GM06990 (cell line): ENCODE results near the gene ASB2.
A peak's percentile ranks its signal among the peaks of the same experiment; 100 is the strongest.

Experiments used
- DNase-seq: peaks from one replicate; pipeline ENCODE4 v3.0.0-alpha.2; 2011; ENCODE audit not compliant: insufficient read length; ENCODE audit errors: extremely low read depth
- H3K27me3 ChIP-seq: replicated peaks from 2 replicates; pipeline ENCODE4 v1.6.0; 2011; ENCODE audit warnings: low read length; ENCODE audit not compliant: control insufficient read depth, insufficient read depth
- H3K36me3 ChIP-seq: 2 replicates; pipeline ENCODE4 v1.5.1; 2011; ENCODE audit warnings: low read length; ENCODE audit not compliant: control insufficient read depth, insufficient read depth
- H3K4me3 ChIP-seq: replicated peaks from 2 replicates; pipeline ENCODE4 v1.5.1; 2011; ENCODE audit warnings: low read depth, mild to moderate bottlenecking, control low read depth, low read length
- TF ChIP-seq, protein P1 (sequence below): IDR thresholded peaks from 2 replicates; pipeline ENCODE4 v1.5.1; 2011; ENCODE audit warnings: low read length, control low read depth, mild to moderate bottlenecking, inconsistent platforms; ENCODE audit not compliant: insufficient read depth, poor library complexity, severe bottlenecking

Gene ASB2

DNA sequence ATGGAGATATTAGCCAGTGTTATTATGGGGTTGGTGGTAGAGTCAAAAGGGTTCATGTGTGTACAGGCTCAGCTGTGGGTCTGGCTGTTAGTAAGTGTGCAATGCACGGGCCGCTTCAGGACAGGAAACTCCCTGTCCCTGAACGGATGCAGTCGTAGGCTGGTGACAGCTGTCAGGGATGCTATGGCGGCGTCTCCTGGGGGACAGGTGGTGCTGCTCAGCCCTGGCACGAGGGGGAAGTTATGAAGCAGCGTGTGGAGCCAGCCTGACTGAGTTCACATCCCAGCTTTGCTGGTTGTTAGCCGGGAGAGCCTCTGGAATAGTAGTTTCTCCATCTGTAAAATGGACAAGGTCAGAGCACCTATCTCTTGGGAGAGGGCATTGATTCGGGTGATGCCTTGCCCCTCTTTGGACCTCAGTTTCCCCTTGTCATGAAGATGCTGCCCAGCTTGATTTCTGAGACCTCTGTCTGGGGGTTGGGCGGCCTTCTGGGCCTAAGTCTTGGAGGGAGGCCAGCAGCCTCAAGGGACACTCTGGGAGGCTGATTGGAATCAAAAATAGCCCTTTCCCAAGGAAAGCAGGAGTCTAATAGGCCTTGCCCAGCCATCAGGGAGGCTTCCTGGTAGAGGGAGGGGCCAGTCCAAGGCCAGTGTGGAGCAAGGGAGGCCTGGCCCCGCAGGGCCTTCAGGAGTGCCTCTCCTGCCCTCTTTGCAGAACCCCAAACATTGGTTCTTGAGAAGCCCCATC is 7.1 kb downstream of the ASB2 start:
- TF ChIP-seq, protein P1, sequence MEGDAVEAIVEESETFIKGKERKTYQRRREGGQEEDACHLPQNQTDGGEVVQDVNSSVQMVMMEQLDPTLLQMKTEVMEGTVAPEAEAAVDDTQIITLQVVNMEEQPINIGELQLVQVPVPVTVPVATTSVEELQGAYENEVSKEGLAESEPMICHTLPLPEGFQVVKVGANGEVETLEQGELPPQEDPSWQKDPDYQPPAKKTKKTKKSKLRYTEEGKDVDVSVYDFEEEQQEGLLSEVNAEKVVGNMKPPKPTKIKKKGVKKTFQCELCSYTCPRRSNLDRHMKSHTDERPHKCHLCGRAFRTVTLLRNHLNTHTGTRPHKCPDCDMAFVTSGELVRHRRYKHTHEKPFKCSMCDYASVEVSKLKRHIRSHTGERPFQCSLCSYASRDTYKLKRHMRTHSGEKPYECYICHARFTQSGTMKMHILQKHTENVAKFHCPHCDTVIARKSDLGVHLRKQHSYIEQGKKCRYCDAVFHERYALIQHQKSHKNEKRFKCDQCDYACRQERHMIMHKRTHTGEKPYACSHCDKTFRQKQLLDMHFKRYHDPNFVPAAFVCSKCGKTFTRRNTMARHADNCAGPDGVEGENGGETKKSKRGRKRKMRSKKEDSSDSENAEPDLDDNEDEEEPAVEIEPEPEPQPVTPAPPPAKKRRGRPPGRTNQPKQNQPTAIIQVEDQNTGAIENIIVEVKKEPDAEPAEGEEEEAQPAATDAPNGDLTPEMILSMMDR, result no peak
- Histone ChIP-seq H3K36me3 (no peaks in the 10 kb centered on the region), H3K27me3 (no peaks in the 10 kb centered on the region), H3K4me3 (no peak overlapping the region)
- peak; percentile 63 for DNase-seq

DNA sequence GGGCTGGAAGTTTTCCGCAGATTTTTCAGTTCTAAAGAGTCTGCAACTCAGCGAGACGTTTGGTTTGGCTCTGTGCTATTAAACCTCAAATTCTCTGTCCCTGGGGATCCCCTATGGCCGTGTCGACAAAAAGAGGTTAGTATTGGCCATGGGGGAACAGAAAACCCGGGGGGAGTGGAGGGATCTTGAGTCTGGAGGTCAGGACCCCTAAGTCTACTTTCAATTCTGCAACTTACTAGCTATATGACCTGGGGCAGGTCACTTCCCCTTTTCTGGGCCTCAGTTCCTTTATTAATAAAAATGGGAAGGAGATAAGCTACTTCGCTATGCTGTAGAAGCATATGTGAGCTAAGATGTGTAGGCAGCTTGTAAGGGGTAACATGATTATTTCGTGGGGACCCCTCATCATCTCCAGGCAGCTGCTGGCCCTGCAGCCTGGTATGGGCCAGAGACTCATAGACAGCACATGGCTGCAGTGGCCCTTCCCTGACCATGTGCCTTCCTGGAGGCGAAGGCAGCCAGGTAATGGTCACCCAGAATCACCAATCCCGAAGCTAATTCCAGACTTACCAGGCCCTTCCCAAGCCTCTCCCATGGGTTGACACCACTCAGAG is 8.6 kb downstream of the ASB2 start:
- Histone ChIP-seq H3K36me3 (no peaks in the 10 kb centered on the region), H3K27me3 (no peaks in the 10 kb centered on the region), H3K4me3 (peak overlapping the region; percentile 22)
- TF ChIP-seq, protein P1, result no peak
- DNase-seq, result peak; percentile 72

- TF ChIP-seq, protein P1, result no peak
- Histone ChIP-seq H3K36me3 (no peaks in the 10 kb centered on the region), H3K27me3 (no peaks in the 10 kb centered on the region), H3K4me3 (no peak overlapping the region)
- DNase-seq, result no peak
Observed at GRCh38 chr14:93965946-93966474, 10.4 kb downstream of the ASB2 start.

- TF ChIP-seq, protein P1, result no peak
- DNase-seq, result no peak
- no peaks in the 10 kb centered on the region for H3K36me3 ChIP-seq
- no peak overlapping the region for H3K4me3 ChIP-seq
- no peaks in the 10 kb centered on the region for H3K27me3 ChIP-seq
Observed at GRCh38 chr14:93965287-93965821, 11.0 kb downstream of the ASB2 start.

- Histone ChIP-seq H3K36me3 (no peaks in the 10 kb centered on the region), H3K27me3 (no peaks in the 10 kb centered on the region), H3K4me3 (no peak overlapping the region)
- no peak for DNase-seq
- TF ChIP-seq, protein P1, result no peak
Observed at GRCh38 chr14:93964820-93965286, 11.5 kb downstream of the ASB2 start.
